ENCODE data around the gene LRRC45. TPM values are rescaled to one million over a fixed set of nuclear protein-coding genes. Genes with fewer than 3 reads are reported as not detected.

The LRRC45 gene
- total RNA-seq, 2 experiments from 2014 or later = 54.5 to 68.4 TPM

DNA sequence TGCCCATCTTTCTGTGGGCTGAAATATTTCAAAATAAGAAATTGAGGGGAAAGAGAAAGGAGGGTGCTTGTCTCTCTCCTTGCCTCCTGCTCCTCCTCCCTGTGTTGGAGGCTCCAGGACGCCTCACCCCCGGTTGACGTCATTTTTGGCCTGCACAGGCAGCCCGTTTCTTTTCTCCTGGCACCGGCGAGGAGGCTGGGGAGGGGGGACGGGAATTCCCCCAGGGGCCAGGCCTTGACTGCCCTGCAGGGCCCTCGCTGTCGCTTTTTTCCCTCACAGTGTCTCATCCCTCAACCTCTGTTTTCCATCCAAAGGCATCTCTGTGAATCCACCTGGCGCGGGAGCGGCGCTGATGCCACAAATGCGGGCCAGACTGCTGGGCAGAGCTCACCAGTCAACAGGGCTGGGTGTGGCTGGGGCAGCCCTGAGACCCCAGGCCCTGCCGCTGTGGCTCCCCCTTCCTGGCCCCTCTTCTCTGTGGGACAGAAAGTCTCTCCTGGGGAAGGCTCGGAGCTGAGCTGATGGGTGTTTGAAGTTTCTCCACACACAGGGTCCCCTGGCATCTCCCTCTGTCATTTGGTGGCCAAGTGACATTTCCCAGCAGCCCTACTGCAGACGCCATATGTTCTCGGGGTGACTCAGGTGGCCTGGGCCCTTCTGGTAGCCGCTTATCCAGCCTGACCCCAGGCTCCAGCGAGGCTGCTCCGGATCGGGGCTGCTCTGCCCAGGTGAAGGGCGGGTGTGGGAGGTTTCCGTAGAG, 16.5 kb upstream of the LRRC45 start:
- H3K27ac Mint-ChIP-seq = no peak overlapping the region
- ChIA-PET POLR2A (no interaction called here), CTCF (no interaction called here)
- H3K4me1 Mint-ChIP-seq = no peaks in the 10 kb centered on the region
- H3K9me3 Mint-ChIP-seq = no peaks in the 10 kb centered on the region
- no peak for DNase-seq
- H3K27me3 Mint-ChIP-seq = no peaks in the 10 kb centered on the region
- no peaks in the 10 kb centered on the region for H3K36me3 Mint-ChIP-seq (ENCODE audit: low read depth)
- H3K4me3 Mint-ChIP-seq = no peak overlapping the region

DNA sequence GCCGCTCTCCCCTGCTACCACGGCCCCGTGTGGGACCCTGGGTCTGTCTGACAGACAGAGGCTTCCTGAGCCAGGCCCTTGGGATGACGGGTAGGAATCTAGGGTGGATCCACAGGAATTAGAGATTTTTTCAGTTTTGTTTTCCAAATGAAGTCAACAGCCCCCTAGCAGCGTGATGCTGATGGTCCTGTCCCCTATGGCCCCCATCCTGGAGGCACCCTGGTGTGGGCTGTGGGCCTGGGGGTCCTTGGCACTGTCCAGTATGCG, 15.9 kb upstream of the LRRC45 start:
- Mint-ChIP-seq H3K36me3 (ENCODE audit: low read depth) (no peaks in the 10 kb centered on the region), H3K4me3 (no peak overlapping the region), H3K9me3 (no peaks in the 10 kb centered on the region), H3K4me1 (no peaks in the 10 kb centered on the region), H3K27me3 (no peaks in the 10 kb centered on the region), H3K27ac (no peak overlapping the region)
- DNase-seq = no peak
- ChIA-PET POLR2A (no interaction called here), CTCF (no interaction called here)

DNA sequence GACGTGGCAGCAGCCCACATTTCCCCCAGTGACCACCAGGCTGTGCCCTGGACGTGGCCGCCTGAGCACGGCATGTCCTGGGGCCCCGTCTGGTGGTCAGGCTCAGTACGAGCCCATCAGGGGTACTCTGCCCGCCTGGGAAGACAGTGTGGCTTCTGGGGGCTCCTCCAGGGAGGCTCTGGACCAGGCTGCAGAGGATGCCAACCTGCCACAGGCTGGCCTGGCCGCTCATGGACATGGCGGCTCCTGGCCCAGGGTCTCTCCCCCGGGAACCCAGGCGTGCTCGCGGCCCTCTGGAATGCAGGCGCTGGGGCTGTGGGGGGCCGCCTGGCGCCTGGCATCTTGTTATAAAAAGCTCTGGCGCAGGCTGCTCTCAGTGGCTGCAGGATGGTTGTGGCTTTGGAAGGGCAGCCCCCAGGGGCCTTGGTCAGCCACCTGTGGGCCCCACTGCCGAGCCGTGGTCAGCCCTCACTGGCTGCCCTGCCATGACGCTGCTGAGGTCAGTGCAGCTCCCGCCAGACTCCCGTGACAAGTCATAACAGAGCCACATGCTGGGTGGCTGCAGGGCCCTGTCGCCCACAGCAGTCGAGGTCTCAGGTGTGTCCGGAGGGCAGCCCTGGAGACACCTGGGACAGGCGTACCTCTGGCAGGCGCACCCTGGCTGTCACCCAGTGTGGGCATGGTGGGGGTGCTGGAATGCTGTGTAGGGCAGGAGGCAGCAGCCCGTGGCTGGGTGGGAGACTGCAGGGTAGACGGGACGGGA, 15.4 kb upstream of the LRRC45 start:
- no peaks in the 10 kb centered on the region for H3K9me3 Mint-ChIP-seq
- DNase-seq = no peak
- CTCF ChIA-PET = interaction anchor here (1.3 kb wide), 1 partner anchor 23 kb away, joined by 4 read pairs; the partner anchor contains the start of gene RAC3
- no peaks in the 10 kb centered on the region for H3K27me3 Mint-ChIP-seq
- no peak overlapping the region for H3K4me3 Mint-ChIP-seq
- POLR2A ChIA-PET = no interaction called here
- no peaks in the 10 kb centered on the region for H3K4me1 Mint-ChIP-seq
- no peak overlapping the region for H3K27ac Mint-ChIP-seq
- no peaks in the 10 kb centered on the region for H3K36me3 Mint-ChIP-seq (ENCODE audit: low read depth)

DNA sequence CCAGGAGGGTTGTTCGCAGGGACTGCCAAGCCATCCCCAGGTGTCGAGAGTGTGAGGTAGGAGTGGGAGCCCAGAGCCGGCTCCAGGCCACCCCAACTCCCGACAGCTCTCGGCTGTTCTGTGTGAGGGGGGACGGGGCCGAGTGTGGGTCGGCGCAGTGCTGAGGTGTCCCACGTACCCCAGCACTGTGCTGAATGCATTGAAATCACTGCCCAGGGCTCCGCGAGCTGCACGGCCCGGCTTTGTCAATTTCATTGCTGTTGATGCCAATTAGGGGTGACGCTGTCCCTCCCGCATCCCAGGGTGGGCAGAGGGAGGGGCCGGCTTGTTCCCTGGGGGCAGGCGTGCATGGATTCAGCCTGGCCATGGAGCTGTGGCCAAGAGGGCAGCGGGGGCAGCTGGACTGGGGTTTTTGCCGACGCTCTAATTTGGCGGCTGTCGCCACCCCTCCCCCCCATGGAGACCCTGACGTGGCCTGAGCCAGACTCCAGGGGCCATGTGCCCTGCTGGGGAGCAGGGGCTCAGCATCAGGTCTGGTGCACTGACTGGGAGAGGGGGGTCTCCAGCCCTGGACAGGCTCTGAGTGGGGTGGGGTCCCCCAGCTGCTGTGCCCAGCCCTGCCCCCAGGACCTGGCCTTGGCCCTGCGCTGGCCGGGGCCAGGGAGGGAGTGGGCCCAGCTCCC, 14.7 kb upstream of the LRRC45 start:
- Mint-ChIP-seq H3K27me3 (no peaks in the 10 kb centered on the region), H3K4me1 (no peaks in the 10 kb centered on the region), H3K27ac (no peak overlapping the region), H3K36me3 (ENCODE audit: low read depth) (no peaks in the 10 kb centered on the region), H3K9me3 (no peaks in the 10 kb centered on the region), H3K4me3 (no peak overlapping the region)
- DNase-seq = no peak
- ChIA-PET POLR2A (no interaction called here), CTCF (interaction anchor here (0.7 to 1.3 kb wide), 2 partner anchors 13 to 23 kb away, joined by 3 to 4 read pairs; partner anchors contain the start of gene RAC3)

DNA sequence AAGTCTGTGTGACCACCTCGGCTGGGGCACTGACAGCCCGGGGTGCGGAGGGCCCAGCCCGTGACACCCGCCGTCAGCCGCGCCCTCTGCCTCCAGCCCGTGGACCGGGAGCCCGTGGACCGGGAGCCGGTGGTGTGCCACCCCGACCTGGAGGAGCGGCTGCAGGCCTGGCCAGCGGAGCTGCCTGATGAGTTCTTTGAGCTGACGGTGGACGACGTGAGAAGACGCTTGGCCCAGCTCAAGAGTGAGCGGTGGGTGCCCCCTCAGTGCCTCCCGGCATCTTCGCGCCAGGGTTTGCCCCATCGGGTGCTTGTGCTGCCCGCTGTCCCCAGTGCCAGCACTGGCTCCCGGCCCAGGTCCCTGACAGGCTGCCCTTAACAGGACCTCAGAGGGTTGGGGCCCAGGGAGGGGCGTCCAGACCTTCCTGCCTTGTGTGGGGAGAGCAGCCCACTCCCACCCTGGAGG, 14.1 kb upstream of the LRRC45 start:
- no peak overlapping the region for H3K4me3 Mint-ChIP-seq
- no peaks in the 10 kb centered on the region for H3K27me3 Mint-ChIP-seq
- no peaks in the 10 kb centered on the region for H3K4me1 Mint-ChIP-seq
- DNase-seq = no peak
- ChIA-PET CTCF (interaction anchor here (0.7 to 1.3 kb wide), 3 partner anchors 11 to 21 kb away, joined by 3 to 5 read pairs (median 3); no protein-coding TSS in a partner anchor), POLR2A (no interaction called here)
- no peaks in the 10 kb centered on the region for H3K36me3 Mint-ChIP-seq (ENCODE audit: low read depth)
- H3K9me3 Mint-ChIP-seq = no peaks in the 10 kb centered on the region
- H3K27ac Mint-ChIP-seq = no peak overlapping the region

DNA sequence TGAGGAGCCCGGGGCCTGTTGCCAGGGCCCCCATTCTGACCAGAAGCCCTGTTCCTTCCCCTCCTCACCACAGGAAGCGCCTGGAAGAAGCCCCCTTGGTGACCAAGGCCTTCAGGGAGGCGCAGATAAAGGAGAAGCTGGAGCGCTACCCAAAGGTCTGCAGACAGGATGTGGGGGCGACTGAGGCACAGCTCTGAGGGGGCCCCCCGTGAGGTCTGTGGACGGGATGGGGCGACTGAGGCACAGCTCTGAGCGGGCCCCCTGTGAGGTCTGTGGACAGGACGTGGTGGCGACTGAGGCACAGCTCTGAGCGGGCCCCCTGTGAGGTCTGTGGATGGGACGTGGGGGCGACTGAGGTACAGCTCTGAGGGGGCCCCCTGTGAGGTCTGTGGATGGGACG, 13.7 kb upstream of the LRRC45 start:
- H3K4me1 Mint-ChIP-seq = no peaks in the 10 kb centered on the region
- no peaks in the 10 kb centered on the region for H3K27me3 Mint-ChIP-seq
- H3K9me3 Mint-ChIP-seq = no peaks in the 10 kb centered on the region
- H3K27ac Mint-ChIP-seq = no peak overlapping the region
- ChIA-PET POLR2A (no interaction called here), CTCF (interaction anchor here (0.7 to 1.3 kb wide), 3 partner anchors 10 to 20 kb away, joined by 3 to 5 read pairs (median 3); no protein-coding TSS in a partner anchor)
- no peak overlapping the region for H3K4me3 Mint-ChIP-seq
- no peak for DNase-seq
- no peaks in the 10 kb centered on the region for H3K36me3 Mint-ChIP-seq (ENCODE audit: low read depth)

DNA sequence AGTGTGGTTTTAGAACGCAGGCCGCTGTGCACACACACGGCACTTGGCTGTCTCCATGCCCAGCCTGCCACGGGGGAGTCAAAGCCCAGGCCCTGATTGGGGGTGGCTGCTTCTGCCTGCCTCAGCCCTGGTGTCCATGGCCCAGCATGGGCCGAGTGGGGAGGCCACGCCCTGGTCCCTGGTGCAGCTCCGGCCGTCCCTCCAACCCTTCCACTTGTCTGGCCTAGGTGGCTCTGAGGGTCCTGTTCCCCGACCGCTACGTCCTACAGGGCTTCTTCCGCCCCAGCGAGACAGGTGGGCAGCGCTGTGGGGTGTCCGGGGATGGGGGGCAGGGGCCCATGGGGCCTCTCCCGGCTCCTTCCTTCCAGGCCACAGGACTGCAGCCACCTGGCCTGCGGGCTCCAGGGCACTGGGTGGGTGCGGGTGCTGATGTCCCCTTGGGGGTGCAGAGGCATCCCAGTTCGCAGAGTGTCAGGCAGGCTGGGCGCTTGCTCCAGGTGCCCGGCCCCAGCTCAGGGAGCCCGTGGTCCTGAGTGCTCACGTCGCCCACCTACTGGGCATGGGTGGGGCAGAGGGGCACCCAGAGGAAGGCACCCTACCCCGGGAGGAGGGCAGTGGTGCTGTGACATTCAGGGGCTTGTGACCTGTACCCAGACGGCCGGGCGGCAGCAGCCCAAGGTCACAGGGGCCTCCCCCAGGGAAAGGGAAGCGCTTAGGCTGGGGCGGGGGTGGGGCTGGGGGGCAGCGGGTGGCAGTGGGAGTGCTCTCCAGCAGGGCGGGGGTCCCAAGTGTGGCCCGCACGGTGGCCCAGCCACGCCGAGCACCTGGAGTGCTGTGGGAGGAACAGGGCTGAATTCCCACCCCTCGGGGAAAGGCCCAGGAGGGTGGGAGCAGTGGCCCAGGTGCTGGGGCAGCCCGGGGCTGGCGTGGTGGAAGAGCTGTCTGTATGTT, 12.3 kb upstream of the LRRC45 start:
- ChIA-PET POLR2A (no interaction called here), CTCF (interaction anchor here (0.6 to 0.7 kb wide), 3 partner anchors 10 to 84 kb away, joined by 3 to 4 read pairs (median 3); no protein-coding TSS in a partner anchor)
- no peaks in the 10 kb centered on the region for H3K27me3 Mint-ChIP-seq
- H3K4me3 Mint-ChIP-seq = no peak overlapping the region
- DNase-seq = no peak
- H3K36me3 Mint-ChIP-seq (ENCODE audit: low read depth) = no peaks in the 10 kb centered on the region
- no peak overlapping the region for H3K27ac Mint-ChIP-seq
- no peaks in the 10 kb centered on the region for H3K4me1 Mint-ChIP-seq
- H3K9me3 Mint-ChIP-seq = no peaks in the 10 kb centered on the region

DNA sequence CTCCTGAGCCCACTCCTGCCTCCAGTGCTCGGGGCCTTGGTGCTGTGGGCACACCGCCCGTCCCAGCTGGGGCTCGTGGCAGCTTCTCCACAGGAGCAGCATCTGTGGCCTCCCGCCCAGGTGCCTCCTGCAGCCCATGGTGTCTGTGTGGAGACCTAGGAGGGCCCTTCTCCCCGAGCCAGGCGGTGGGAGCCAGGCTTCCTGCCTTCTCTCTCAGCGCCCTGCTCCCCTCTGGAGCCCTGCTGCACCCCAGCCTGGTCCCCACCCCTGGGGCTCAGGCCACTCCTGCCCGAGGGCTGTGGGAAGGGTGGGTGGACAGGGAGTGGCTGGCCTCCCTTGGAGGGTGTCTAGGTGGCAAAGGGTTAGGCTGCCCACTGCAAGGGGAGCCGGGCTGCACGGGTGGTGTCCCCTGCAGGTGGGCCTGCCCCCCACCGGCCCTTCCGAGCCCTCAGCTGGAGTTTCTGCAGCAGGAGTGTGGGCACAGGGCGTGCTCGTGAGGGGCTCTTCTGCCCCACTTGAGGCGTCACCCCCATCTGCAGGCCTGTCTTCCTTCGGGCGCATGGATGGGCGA, 11.4 kb upstream of the LRRC45 start:
- POLR2A ChIA-PET = no interaction called here
- H3K4me3 Mint-ChIP-seq = no peak overlapping the region
- no peak for DNase-seq
- H3K4me1 Mint-ChIP-seq = no peaks in the 10 kb centered on the region
- CTCF ChIA-PET = interaction anchor here (0.5 to 0.7 kb wide), 2 partner anchors 9 to 63 kb away, joined by 3 read pairs; no protein-coding TSS in a partner anchor
- no peaks in the 10 kb centered on the region for H3K27me3 Mint-ChIP-seq
- no peaks in the 10 kb centered on the region for H3K9me3 Mint-ChIP-seq
- no peak overlapping the region for H3K27ac Mint-ChIP-seq
- no peaks in the 10 kb centered on the region for H3K36me3 Mint-ChIP-seq (ENCODE audit: low read depth)

DNA sequence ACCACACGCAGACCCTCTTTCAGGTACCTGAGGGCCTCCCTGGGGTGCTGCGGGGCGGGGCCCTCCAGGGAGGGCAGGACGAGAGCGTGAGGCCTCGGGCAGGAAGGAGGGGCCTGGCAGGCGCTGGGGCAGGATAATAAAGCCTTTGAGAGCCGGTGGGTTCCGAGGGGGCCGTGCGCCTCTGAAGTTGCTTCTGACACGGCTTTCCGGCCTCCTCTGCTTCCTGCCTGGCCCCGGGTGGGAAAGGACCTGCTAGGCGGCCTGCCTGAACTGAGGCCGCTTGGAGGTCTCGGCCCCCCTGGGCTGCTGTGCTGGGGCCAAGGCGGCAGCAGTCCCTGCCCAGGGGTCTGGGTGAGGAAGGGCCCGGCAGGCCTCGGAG, 10.9 kb upstream of the LRRC45 start:
- ChIA-PET CTCF (interaction anchor here (1.1 kb wide), 1 partner anchor 25 kb away, joined by 3 read pairs; the partner anchor contains the start of gene DCXR), POLR2A (no interaction called here)
- Mint-ChIP-seq H3K27me3 (no peaks in the 10 kb centered on the region), H3K27ac (no peak overlapping the region), H3K9me3 (no peaks in the 10 kb centered on the region), H3K4me1 (no peaks in the 10 kb centered on the region), H3K36me3 (ENCODE audit: low read depth) (no peaks in the 10 kb centered on the region), H3K4me3 (no peak overlapping the region)
- no peak for DNase-seq

DNA sequence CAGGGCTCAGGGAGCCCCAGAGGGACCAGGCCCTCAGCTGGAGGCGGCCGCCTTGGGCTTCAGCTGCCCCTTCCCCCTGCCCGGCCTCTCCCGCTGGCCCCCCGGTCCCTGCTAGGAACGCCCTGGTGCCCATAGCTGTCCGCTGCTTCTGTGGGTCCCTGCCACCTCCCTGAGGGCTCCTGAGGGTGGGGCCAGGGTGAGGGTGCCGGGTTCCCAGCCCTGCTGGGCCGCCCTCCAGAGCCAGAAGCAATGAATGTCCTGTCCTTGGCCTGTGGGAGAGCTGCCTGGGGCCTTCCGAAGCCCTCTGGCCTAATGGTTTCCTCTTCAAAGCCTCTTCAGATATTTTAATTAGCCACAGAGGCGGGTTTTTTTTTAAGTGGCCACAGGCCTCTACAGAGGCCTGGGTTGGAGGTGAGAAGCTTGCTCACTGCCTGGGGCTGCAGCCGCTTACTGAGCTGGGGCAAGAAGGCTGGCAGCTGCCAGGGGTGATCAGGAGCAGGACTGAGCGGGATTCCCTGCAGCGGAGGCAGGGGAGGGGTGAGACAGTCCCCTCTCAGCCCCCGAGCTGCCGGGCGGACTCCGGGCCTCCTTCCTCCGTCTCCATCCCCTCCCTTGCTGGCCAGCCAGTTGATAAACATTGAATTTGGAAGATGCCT, 10.3 kb upstream of the LRRC45 start:
- H3K36me3 Mint-ChIP-seq (ENCODE audit: low read depth) = no peaks in the 10 kb centered on the region
- H3K4me1 Mint-ChIP-seq = no peaks in the 10 kb centered on the region
- no peak overlapping the region for H3K27ac Mint-ChIP-seq
- H3K27me3 Mint-ChIP-seq = no peaks in the 10 kb centered on the region
- DNase-seq = no peak
- ChIA-PET CTCF (interaction anchor here (1.1 kb wide), 1 partner anchor 25 kb away, joined by 3 read pairs; the partner anchor contains the start of gene DCXR), POLR2A (no interaction called here)
- H3K4me3 Mint-ChIP-seq = no peak overlapping the region
- no peaks in the 10 kb centered on the region for H3K9me3 Mint-ChIP-seq

DNA sequence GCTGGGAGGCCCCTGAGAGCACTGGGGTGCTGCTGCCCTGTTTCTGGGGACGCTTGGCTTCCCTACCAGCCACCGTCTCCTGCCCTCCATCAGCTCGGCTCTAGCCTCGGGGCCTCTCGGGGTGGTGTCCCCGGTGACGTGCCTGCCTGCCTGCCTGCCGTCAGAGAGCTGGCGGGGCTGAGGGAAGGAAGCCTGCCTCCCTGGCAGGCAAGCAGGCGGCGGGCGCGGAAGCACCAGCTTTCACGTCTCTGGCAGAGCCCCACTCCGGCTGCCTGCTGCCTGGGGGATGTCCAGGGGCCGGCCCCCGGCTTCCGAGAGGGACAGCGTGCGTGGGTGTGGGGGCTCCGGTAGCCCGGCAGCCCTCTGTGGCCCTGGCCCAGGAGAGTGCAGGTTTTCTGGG, 9.8 kb upstream of the LRRC45 start:
- H3K27ac Mint-ChIP-seq = no peak overlapping the region
- H3K9me3 Mint-ChIP-seq = no peaks in the 10 kb centered on the region
- no peaks in the 10 kb centered on the region for H3K36me3 Mint-ChIP-seq (ENCODE audit: low read depth)
- peaks cover under 1% of the 10 kb centered on the region for H3K4me1 Mint-ChIP-seq
- ChIA-PET CTCF (interaction anchor here (1.1 kb wide), 1 partner anchor 24 kb away, joined by 3 read pairs; the partner anchor contains the start of gene DCXR), POLR2A (no interaction called here)
- DNase-seq = no peak
- H3K4me3 Mint-ChIP-seq = no peak overlapping the region
- no peaks in the 10 kb centered on the region for H3K27me3 Mint-ChIP-seq
